A549 (cell line): Measurements from ENCODE around the gene TSEN54.

Source experiments
- CTCF ChIP-seq: fragments of >200 bp; sonication (Bioruptor Twin); formaldehyde crosslinking; IDR thresholded peaks from 3 replicates; pipeline ENCODE4 v1.5.1; 2016
- EP300 ChIP-seq, 2 experiments: fragments of >200 bp; sonication (Bioruptor Twin); formaldehyde crosslinking; IDR thresholded peaks; 2 replicates in 1 of 2; 3 replicates in 1 of 2; pipeline ENCODE4 v1.6.1; 2016 to 2017
- HDAC2 ChIP-seq: fragments of 200-600 bp; sonication (generic); IDR thresholded peaks from 2 replicates; pipeline ENCODE4 v1.6.1; 2016
- MAX ChIP-seq: IDR thresholded peaks from 2 replicates; pipeline ENCODE4 v1.6.1; 2012
- MYC ChIP-seq: IDR thresholded peaks from 2 replicates; pipeline ENCODE4 v1.6.1; 2012; ENCODE audit warnings: mild to moderate bottlenecking, inconsistent platforms, low read length, improper control_type of control experiment, borderline replicate concordance
- PHF8 ChIP-seq: fragments of 200-600 bp; sonication (generic); IDR thresholded peaks from 2 replicates; pipeline ENCODE4 v1.6.1; 2016; ENCODE audit warnings: low read depth, mild to moderate bottlenecking, antibody characterized with exemption, moderate library complexity, borderline replicate concordance
- POLR2A ChIP-seq: IDR thresholded peaks from 2 replicates; pipeline ENCODE4 v1.6.1; 2012; ENCODE audit warnings: mild to moderate bottlenecking, low read length
- REST ChIP-seq: fragments of 200-600 bp; sonication (generic); IDR thresholded peaks from 2 replicates; pipeline ENCODE4 v1.6.1; 2016; ENCODE audit warnings: antibody characterized with exemption, mild to moderate bottlenecking, moderate library complexity
- RFX5 ChIP-seq: fragments of 450-650 bp; IDR thresholded peaks from 2 replicates; pipeline ENCODE4 v1.7.1; 2014; ENCODE audit warnings: antibody characterized with exemption, mild to moderate bottlenecking, moderate library complexity
- SREBF2 ChIP-seq: fragments of 450-650 bp; IDR thresholded peaks from 2 replicates; pipeline ENCODE4 v1.6.1; 2014; ENCODE audit warnings: mild to moderate bottlenecking, moderate library complexity

GRCh38 chr17:75512926-75513640 is 3.2 kb upstream of the TSEN54 start:
- TF ChIP-seq CTCF (no peak), REST (no peak), POLR2A (no peak), EP300 (IDR thresholded peaks at IDR 0.05) (no peak), MAX (no peak), RFX5 (no peak), MYC (no peak), HDAC2 (no peak), SREBF2 (no peak), PHF8 (no peak)
